ENCODE data around the gene PDE11A.

The PDE11A gene

DNA sequence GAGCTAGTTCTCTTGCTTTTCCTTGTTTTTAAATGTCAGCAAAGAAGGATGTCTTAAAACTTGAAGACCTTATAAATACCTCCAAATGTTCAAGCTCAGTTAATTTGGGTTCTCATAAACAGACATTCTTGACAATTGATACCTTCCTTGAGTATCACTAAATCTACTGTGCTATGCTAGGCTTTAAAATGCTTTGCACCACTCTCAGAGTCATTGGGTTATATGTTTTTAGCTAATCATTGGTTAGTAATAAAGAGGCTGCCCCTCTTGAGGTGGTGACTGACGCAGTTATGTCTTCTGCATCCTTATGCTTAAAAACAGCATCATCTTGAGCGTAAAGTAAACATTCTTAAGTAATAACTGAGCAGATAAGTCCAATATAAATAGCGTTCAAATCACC, 404.0 kb downstream of the PDE11A start:
- no peak overlapping the region for H3K4me3 ChIP-seq (ENCODE audit: control insufficient read depth, low read depth, low read length)
- no peak for DNase-seq (ENCODE audit: low read depth)
- TF ChIP-seq CTCF (IDR thresholded peaks at IDR 0.05; ENCODE audit: control insufficient read depth, insufficient read depth, low read depth, low read length, missing control alignments): no peak

GRCh38 chr2:177667626-177668025, 405.0 kb downstream of the PDE11A start:
- H3K4me3 ChIP-seq (ENCODE audit: control insufficient read depth, low read depth, low read length): no peak overlapping the region
- no peak for TF ChIP-seq CTCF (IDR thresholded peaks at IDR 0.05; ENCODE audit: control insufficient read depth, insufficient read depth, low read depth, low read length, missing control alignments)
- DNase-seq (ENCODE audit: low read depth): no peak

DNA sequence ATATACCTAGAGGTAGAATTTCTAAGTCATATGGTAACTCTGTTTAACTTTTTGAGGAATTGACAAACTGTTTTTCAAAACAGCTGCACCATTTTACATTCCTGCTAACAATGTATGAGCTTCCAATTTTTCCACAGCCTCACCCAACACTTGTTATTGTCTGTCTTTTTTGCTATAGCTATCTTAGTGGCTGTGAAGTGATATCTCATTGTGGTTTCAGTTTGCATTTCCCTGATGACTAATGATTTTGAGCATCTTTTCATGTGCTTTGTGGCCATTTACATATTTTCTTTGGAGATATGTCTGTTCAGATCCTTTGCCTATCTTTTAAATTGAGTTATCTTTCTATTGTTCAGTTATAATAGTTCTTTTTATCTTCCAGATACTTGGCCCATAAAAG, 406.2 kb downstream of the PDE11A start:
- no peak overlapping the region for H3K4me3 ChIP-seq (ENCODE audit: control insufficient read depth, low read depth, low read length)
- TF ChIP-seq CTCF (IDR thresholded peaks at IDR 0.05; ENCODE audit: control insufficient read depth, insufficient read depth, low read depth, low read length, missing control alignments): no peak
- no peak for DNase-seq (ENCODE audit: low read depth)

- H3K4me3 ChIP-seq (ENCODE audit: control insufficient read depth, low read depth, low read length): no peak overlapping the region
- DNase-seq (ENCODE audit: low read depth): no peak
- no peak for TF ChIP-seq CTCF (IDR thresholded peaks at IDR 0.05; ENCODE audit: control insufficient read depth, insufficient read depth, low read depth, low read length, missing control alignments)
Measured at GRCh38 chr2:177665948-177666347, 406.6 kb downstream of the PDE11A start.

GRCh38 chr2:177665328-177665727, 407.2 kb downstream of the PDE11A start:
- DNase-seq (ENCODE audit: low read depth): no peak
- no peak overlapping the region for H3K4me3 ChIP-seq (ENCODE audit: control insufficient read depth, low read depth, low read length)
- no peak for TF ChIP-seq CTCF (IDR thresholded peaks at IDR 0.05; ENCODE audit: control insufficient read depth, insufficient read depth, low read depth, low read length, missing control alignments)

DNA sequence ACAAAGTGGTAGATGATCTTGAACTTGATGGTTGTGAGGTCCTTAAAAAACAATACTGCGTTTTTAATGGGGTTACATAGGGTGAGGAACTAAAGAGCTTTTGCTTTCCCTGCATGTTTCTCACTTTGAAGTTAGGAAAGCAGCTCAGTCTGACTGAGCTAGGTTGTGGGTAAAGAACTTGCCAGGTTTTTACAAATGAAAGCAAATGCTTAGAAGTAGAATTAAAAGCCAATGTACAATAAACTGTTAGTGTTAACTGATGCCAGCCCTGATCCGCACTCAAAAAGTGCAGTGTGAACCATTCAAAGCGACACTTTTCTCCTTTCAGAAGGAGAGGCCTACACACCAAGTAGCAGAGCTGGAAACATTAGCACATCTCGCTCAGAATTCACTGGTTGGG, 409.7 kb downstream of the PDE11A start:
- no peak overlapping the region for H3K4me3 ChIP-seq (ENCODE audit: control insufficient read depth, low read depth, low read length)
- TF ChIP-seq CTCF (IDR thresholded peaks at IDR 0.05; ENCODE audit: control insufficient read depth, insufficient read depth, low read depth, low read length, missing control alignments): no peak
- DNase-seq (ENCODE audit: low read depth): no peak

DNA sequence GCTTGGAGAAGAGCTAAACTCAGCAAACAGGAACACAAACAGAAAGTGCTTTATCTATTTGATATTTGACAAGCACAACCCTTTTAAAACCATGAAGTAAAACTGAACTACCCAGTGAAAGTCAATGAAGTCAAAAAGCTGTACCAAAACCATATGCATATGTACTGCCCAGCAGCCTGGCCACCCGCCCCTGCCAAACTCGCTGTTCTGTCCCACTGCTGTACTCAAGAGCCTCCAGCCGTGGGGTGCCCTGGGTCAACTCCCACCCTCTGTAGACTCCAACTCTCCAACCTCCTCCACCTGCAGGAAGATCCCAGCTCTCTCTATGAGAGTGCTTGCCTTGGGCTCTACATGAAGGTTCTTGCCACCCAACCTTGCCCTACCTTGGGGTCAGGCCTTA, 411.8 kb downstream of the PDE11A start:
- DNase-seq (ENCODE audit: low read depth): no peak
- H3K4me3 ChIP-seq (ENCODE audit: control insufficient read depth, low read depth, low read length): no peak overlapping the region
- TF ChIP-seq CTCF (IDR thresholded peaks at IDR 0.05; ENCODE audit: control insufficient read depth, insufficient read depth, low read depth, low read length, missing control alignments): no peak

Measured in AG09309 (cell line).